A549 (cell line): ENCODE measurements around the gene LEMD1. TPM values are rescaled to one million over a fixed set of nuclear protein-coding genes. Genes with fewer than 3 reads are reported as not detected.
"Not testable (repeated sequence)": the region's sequence is repeated elsewhere in the genome, so short reads cannot be mapped to it uniquely, and the experiment has no call there.

Experiments used
- ATAC-seq, 2 experiments: fragments of 200-7000 bp in 1 of 2; fragments of >200 bp in 1 of 2; cut with Nextera tagmentation in 1 of 2; cut with Tn5 transposase in 1 of 2; 3 replicates each; pipeline versions ENCODE4 v1.8.0 to v1.9.1; 2018 to 2020; ENCODE audit warnings: mild to moderate bottlenecking in 1 of 2, moderate library complexity in 1 of 2
- CTCF ChIA-PET: fragments of 300-600 bp; sonication (Branson Sonifier 250); formaldehyde crosslinking; extraction: SDS; loops from one replicate; lab custom pipeline; 2021; ENCODE audit warnings: antibody characterized with exemption, inconsistent platforms; lab: Yijun Ruan, JAX
- POLR2A ChIA-PET: fragments of 350-600 bp; formaldehyde crosslinking; extraction: SDS; loops from one replicate; lab custom pipeline; 2021; ENCODE audit warnings: antibody characterized with exemption, inconsistent platforms; lab: Yijun Ruan, JAX
- DNase-seq, 2 experiments: peaks; one replicate each; pipeline versions ENCODE4 v3.0.0 to v3.0.0-alpha.2; 2011 to 2016; ENCODE audit warnings: low read depth in 1 of 2, low spot score in 1 of 2
- FAIRE-seq: peaks from 2 replicates; lab custom pipeline; 2011; peaks lifted over from hg19 to GRCh38; lab: Jason Lieb, UNC
- H3K27ac ChIP-seq, 2 experiments: fragments of >200 bp; sonication (Bioruptor Twin); formaldehyde crosslinking; 3 replicates each; pipeline ENCODE4 v1.5.1; 2016 to 2017
- H3K4me1 ChIP-seq: fragments of >200 bp; sonication (Bioruptor Twin); formaldehyde crosslinking; 3 replicates; pipeline ENCODE4 v1.6.1; 2016
- H3K4me2 ChIP-seq: fragments of >200 bp; sonication (Bioruptor Twin); formaldehyde crosslinking; 3 replicates; pipeline ENCODE4 v1.6.1; 2016
- H3K4me3 ChIP-seq: fragments of >200 bp; sonication (Bioruptor Twin); formaldehyde crosslinking; 3 replicates; pipeline ENCODE4 v1.5.1; 2016
- H3K9me3 ChIP-seq: fragments of >200 bp; sonication (Bioruptor Twin); formaldehyde crosslinking; 3 replicates; pipeline ENCODE4 v1.6.1; 2016
- BHLHE40 ChIP-seq: IDR thresholded peaks from 2 replicates; pipeline ENCODE4 v1.6.1; 2012; ENCODE audit warnings: low read depth, low read length, inconsistent platforms
- CBX2 ChIP-seq: fragments of 200-600 bp; sonication (generic); IDR thresholded peaks from 2 replicates; pipeline ENCODE4 v1.6.1; 2016; ENCODE audit warnings: low read depth, mild to moderate bottlenecking, borderline replicate concordance
- CEBPB ChIP-seq, 2 experiments: fragments of >200 bp in 1 of 2; sonication (Bioruptor Twin) in 1 of 2; formaldehyde crosslinking in 1 of 2; IDR thresholded peaks; 2 replicates each; pipeline ENCODE4 v1.6.1; 2012 to 2016
- ESRRA ChIP-seq: fragments of 150-350 bp; IDR thresholded peaks from 2 replicates; pipeline ENCODE4 v1.6.1; 2014; ENCODE audit warnings: mild to moderate bottlenecking, low read length, borderline replicate concordance
- HOXB13 ChIP-seq: fragments of 250-450 bp; sonication (Bioruptor Pico); IDR thresholded peaks from 2 replicates; pipeline ENCODE4 v1.5.0; 2020; ENCODE audit warnings: low read depth, mild to moderate bottlenecking, moderate library complexity
- KDM1A ChIP-seq: fragments of 200-600 bp; sonication (generic); IDR thresholded peaks from 2 replicates; pipeline ENCODE4 v1.6.1; 2016; ENCODE audit warnings: low read depth, mild to moderate bottlenecking
- NPAS2 ChIP-seq: fragments of 250-450 bp; sonication (Bioruptor Pico); IDR thresholded peaks from 2 replicates; pipeline ENCODE4 v1.8.0; 2022; ENCODE audit warnings: mild to moderate bottlenecking, moderate library complexity, borderline replicate concordance
- PBX3 ChIP-seq: IDR thresholded peaks from 2 replicates; pipeline ENCODE4 v1.6.1; 2012
- RAD21 ChIP-seq, 2 experiments: fragments of >200 bp in 1 of 2; sonication (Bioruptor Twin) in 1 of 2; formaldehyde crosslinking in 1 of 2; IDR thresholded peaks in 1 of 2; conservative IDR thresholded peaks in 1 of 2; 2 replicates in 1 of 2; 3 replicates in 1 of 2; pipeline ENCODE4 v1.6.1; 2012 to 2018; ENCODE audit warnings: inconsistent platforms in 1 of 2
- RFX5 ChIP-seq: fragments of 450-650 bp; IDR thresholded peaks from 2 replicates; pipeline ENCODE4 v1.7.1; 2014; ENCODE audit warnings: antibody characterized with exemption, mild to moderate bottlenecking, moderate library complexity
- RNF2 ChIP-seq: fragments of 200-600 bp; sonication (generic); IDR thresholded peaks from 2 replicates; pipeline ENCODE4 v1.6.1; 2016; ENCODE audit warnings: low read depth, mild to moderate bottlenecking, antibody characterized with exemption, moderate library complexity, borderline replicate concordance
- TFCP2L1 ChIP-seq: fragments of 250-450 bp; sonication (Bioruptor Pico); IDR thresholded peaks from 2 replicates; pipeline ENCODE4 v1.5.0; 2021; ENCODE audit warnings: mild to moderate bottlenecking
- USF2 ChIP-seq: fragments of 450-650 bp; IDR thresholded peaks from 2 replicates; pipeline ENCODE4 v1.6.1; 2014; ENCODE audit warnings: antibody characterized with exemption
- ZFP36 ChIP-seq: fragments of 450-650 bp; IDR thresholded peaks from 2 replicates; pipeline ENCODE4 v1.6.1; 2014; ENCODE audit warnings: borderline replicate concordance; ENCODE audit not compliant: partially characterized antibody
- ZSCAN20 ChIP-seq: fragments of 250-450 bp; sonication (Bioruptor Pico); IDR thresholded peaks from 2 replicates; pipeline ENCODE4 v1.8.0; 2022; ENCODE audit warnings: mild to moderate bottlenecking, moderate library complexity
- WGBS: methylation state at CpG from one replicate; pipeline ENCODE4 v1.1.6; 2017; ENCODE audit errors: missing lambda C conversion rate; 5-methylcytosine and 5-hydroxymethylcytosine counted together
- polyA plus RNA-seq, 4 experiments: library from polyadenylated mRNA; depleted of rRNA in 3 of 4; stranded (reverse); fragments of >200 nt; fragmentation: RNase III in 1 of 4; extraction: RNeasy Plus Mini Kit Qiagen cat#74134 plus additional on column Dnase treatment in 1 of 4; gene quantifications; 2 replicates in 3 of 4; 3 replicates in 1 of 4; pipeline ENCODE4 v1.2.3, GENCODE V29; 2011 to 2017
- TF ChIP-seq, protein P1 (sequence below): fragments of >200 bp; sonication (Bioruptor Twin); formaldehyde crosslinking; IDR thresholded peaks from 3 replicates; pipeline ENCODE4 v1.6.1; 2016

LEMD1 gene
- polyA plus RNA-seq, 2 of the 4 experiments (the other 2 are of a cell fraction), result 0.14 to 0.18 TPM

- ChIA-PET CTCF (interaction anchor here (0.8 to 2.4 kb wide), 7 partner anchors 13 to 75 kb away, joined by 3 to 9 read pairs (median 5); no protein-coding TSS in a partner anchor), POLR2A (no interaction called here)
- 0 out of 3 replicates have a peak, but pooled peaks cover 3% of the 10 kb centered on the region for H3K9me3 ChIP-seq
- DNase-seq (no peak), ATAC-seq (no peak), FAIRE-seq (no peak)
- H3K4me2 ChIP-seq, result no peak overlapping the region
- H3K4me1 ChIP-seq, result no peaks in the 10 kb centered on the region
- no peak overlapping the region for H3K4me3 ChIP-seq
- no peak for TF ChIP-seq RAD21 (conservative IDR thresholded peaks at IDR 0.05 in 1 of 2, IDR thresholded peaks at IDR 0.05 in 1 of 2)
- no peak for TF ChIP-seq TFCP2L1 (CRISPR knock-in tag)
- TF ChIP-seq NPAS2, result no peak
- TF ChIP-seq ZSCAN20 (CRISPR knock-in tag), result no peak
- no peak for TF ChIP-seq RFX5
- TF ChIP-seq PBX3, result no peak
- no peak for TF ChIP-seq HOXB13
- TF ChIP-seq ZFP36, result no peak
- TF ChIP-seq RNF2, result no peak
- no peak for TF ChIP-seq USF2
- TF ChIP-seq CBX2, result no peak
- TF ChIP-seq, all 56 proteins: peak for 0
- no peak overlapping the region for H3K27ac ChIP-seq
- 60% methylated on average over 5 of the region's 5 CpGs for WGBS
These were observed 11.1 kb downstream of the LEMD1 start for GRCh38 chr1:205410581-205411298.

GRCh38 chr1:205407970-205408369, 13.9 kb downstream of the LEMD1 start:
- TF ChIP-seq RNF2, result no peak
- TF ChIP-seq, protein P1, sequence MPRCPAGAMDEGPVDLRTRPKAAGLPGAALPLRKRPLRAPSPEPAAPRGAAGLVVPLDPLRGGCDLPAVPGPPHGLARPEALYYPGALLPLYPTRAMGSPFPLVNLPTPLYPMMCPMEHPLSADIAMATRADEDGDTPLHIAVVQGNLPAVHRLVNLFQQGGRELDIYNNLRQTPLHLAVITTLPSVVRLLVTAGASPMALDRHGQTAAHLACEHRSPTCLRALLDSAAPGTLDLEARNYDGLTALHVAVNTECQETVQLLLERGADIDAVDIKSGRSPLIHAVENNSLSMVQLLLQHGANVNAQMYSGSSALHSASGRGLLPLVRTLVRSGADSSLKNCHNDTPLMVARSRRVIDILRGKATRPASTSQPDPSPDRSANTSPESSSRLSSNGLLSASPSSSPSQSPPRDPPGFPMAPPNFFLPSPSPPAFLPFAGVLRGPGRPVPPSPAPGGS, result no peak
- no peak for TF ChIP-seq ESRRA
- no peak for TF ChIP-seq BHLHE40
- TF ChIP-seq CEBPB (IDR thresholded peaks at IDR 0.05), result no peak
- TF ChIP-seq KDM1A, result no peak
- Histone ChIP-seq H3K9me3 (0 out of 3 replicates have a peak, but pooled peaks cover 3% of the 10 kb centered on the region), H3K27ac (no peak overlapping the region), H3K4me2 (no peak overlapping the region), H3K4me3 (no peak overlapping the region), H3K4me1 (no peaks in the 10 kb centered on the region)
- no peak for FAIRE-seq
- no peak for DNase-seq
- CTCF ChIA-PET, result interaction anchor here (1.2 to 2.3 kb wide), 4 partner anchors 11 to 116 kb away, joined by 3 to 11 read pairs (median 7); no protein-coding TSS in a partner anchor
- no peak for ATAC-seq
- POLR2A ChIA-PET, result no interaction called here
- 51% methylated on average over 5 of the region's 5 CpGs for WGBS

GRCh38 chr1:205406252-205406651, 15.6 kb downstream of the LEMD1 start:
- Histone ChIP-seq H3K4me2 (peak overlapping the region; percentile 83), H3K4me3 (peak overlapping the region; percentile 48), H3K27ac (peak overlapping the region; percentile 51 to 70; a peak in 4 of 6 replicates)
- not testable (repeated sequence) for H3K4me1 ChIP-seq, FAIRE-seq, H3K9me3 ChIP-seq, ATAC-seq, DNase-seq
- 0% methylated on average over 6 of the region's 12 CpGs for WGBS
- POLR2A ChIA-PET, result interaction anchor here (0.6 kb wide), 1 partner anchor 57 kb away, joined by 3 read pairs; no protein-coding TSS in a partner anchor
- CTCF ChIA-PET, result interaction anchor here (1.2 to 2.3 kb wide), 4 partner anchors 9 to 118 kb away, joined by 4 to 10 read pairs (median 4); no protein-coding TSS in a partner anchor

- CTCF ChIA-PET, result interaction anchor here (1.1 to 1.4 kb wide), 2 partner anchors 27 to 148 kb away, joined by 3 read pairs; no protein-coding TSS in a partner anchor
- WGBS, result 6% methylated on average over 3 of the region's 3 CpGs
- H3K9me3 ChIP-seq, H3K4me3 ChIP-seq, FAIRE-seq, H3K27ac ChIP-seq, DNase-seq, ATAC-seq, POLR2A ChIA-PET, H3K4me1 ChIP-seq, H3K4me2 ChIP-seq: not testable (repeated sequence)
These were observed 17.4 kb downstream of the LEMD1 start for GRCh38 chr1:205404484-205404883.
